DOHH2 (cell line): ENCODE data around the gene SLC17A6.

ENCODE experiments used
- EZH2phosphoT487 ChIP-seq: fragments of 200-600 bp; sonication (generic); IDR thresholded peaks from 2 replicates; pipeline ENCODE4 v1.6.1; 2017; ENCODE audit warnings: borderline replicate concordance, mild to moderate bottlenecking, antibody characterized with exemption, low read length, moderate library complexity, mixed read lengths
- TF ChIP-seq, protein P1 (sequence below): fragments of 200-600 bp; sonication (generic); IDR thresholded peaks from one replicate; pipeline ENCODE4 v1.5.1; 2014; ENCODE audit warnings: antibody characterized with exemption, mild to moderate bottlenecking, low read depth, low read length; ENCODE audit not compliant: poor library complexity, severe bottlenecking

DNA sequence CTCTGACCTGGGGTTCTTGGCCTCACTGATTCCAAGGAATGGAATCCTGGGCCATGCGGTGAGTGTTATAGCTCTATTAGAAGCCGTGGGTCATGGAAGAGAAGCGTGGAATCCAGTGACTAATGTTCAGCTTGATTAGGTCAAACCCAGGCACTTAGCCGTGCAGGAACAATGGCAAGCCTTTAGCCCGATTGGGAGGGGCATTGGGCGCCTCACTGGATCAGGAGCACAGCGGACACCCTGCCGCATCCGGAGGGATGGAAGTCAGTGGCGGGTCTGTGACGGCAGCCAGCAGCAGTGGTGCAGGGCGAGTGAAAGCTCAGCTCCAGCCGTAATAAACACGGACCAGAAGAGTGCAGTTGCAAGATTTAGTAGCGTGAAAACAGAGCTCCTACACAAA, 20.5 kb upstream of the SLC17A6 start:
- TF ChIP-seq, protein P1, sequence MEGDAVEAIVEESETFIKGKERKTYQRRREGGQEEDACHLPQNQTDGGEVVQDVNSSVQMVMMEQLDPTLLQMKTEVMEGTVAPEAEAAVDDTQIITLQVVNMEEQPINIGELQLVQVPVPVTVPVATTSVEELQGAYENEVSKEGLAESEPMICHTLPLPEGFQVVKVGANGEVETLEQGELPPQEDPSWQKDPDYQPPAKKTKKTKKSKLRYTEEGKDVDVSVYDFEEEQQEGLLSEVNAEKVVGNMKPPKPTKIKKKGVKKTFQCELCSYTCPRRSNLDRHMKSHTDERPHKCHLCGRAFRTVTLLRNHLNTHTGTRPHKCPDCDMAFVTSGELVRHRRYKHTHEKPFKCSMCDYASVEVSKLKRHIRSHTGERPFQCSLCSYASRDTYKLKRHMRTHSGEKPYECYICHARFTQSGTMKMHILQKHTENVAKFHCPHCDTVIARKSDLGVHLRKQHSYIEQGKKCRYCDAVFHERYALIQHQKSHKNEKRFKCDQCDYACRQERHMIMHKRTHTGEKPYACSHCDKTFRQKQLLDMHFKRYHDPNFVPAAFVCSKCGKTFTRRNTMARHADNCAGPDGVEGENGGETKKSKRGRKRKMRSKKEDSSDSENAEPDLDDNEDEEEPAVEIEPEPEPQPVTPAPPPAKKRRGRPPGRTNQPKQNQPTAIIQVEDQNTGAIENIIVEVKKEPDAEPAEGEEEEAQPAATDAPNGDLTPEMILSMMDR = no peak
- no peak for TF ChIP-seq EZH2phosphoT487
